HG03354 (cell line): Measurements from ENCODE around the gene FGGY.

Experiments
- ATAC-seq: cut with Tn5 transposase; IDR thresholded peaks from one replicate; pipeline ENCODE4 v1.9.1; 2021; ENCODE audit warnings: mild to moderate bottlenecking; ENCODE audit not compliant: unreplicated experiment, poor library complexity, severe bottlenecking

FGGY gene

DNA sequence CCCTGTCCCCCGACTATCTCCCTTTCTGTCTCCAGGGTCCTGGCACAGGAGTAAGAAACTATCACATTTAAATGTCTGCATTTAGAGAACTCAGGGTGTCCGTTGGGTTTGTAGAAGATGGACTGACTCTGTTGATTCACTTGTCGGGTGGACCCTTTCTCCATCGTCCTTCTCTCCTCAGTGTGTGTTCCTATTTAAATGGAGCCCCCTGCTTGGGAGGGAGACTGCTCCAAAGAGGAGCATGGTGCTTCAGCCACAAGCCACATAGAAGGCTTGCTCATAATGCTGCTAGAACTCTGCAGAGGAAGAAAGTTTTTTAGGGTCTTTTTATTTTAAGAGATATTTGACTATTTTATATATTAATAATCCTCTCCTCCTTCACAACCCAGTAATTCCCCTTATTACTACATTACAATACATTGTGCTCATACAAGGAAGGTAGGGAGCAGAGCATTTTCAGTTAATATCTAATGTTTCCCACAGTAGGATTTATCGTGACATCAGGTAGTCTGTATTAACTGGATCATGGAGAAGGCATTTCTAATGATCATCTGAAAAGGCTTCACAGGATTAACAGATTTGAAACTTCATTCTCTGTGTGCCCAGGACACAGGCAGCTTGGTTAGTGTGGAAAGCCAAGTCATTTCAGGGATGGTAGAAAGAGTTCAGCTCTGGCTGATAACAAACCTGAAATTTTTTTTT is 13.8 kb downstream of the FGGY start:
- ATAC-seq: no peak

DNA sequence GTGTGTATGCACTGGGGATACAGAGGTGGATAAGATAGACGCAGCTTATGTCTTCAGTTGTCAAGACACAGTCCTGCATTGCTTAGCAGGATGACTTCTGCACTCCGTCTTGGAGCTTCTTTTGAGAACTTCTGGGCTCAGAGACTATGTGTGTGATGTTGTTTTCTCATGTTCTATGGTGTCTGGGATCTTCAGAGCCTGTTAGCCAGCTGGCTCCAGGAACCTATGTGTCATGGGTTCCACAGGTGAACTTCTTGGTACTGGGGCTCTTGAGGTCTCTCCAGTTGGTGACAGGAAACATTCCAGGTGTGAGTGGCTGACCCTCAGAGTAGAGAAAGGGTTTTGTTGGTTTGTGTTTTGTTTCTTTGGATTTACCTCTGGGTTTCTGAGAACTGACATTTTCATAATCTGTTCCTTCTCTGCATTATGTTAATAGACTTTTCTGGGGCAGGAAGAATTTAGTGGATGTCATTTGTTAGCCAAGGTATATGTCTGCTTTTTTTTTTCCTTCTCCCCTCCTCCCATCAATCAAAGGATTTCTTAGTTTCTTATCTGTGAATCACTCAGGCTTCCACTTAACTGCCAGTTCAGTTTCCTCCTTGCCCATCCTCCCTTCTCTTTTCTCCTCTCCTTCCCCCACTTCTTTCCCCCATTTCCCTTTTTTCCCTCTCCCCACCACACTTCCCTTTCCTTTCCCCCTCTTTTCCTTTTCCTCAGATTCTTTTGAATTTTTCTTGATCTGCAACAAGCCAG is 18.1 kb downstream of the FGGY start:
- ATAC-seq: no peak

DNA sequence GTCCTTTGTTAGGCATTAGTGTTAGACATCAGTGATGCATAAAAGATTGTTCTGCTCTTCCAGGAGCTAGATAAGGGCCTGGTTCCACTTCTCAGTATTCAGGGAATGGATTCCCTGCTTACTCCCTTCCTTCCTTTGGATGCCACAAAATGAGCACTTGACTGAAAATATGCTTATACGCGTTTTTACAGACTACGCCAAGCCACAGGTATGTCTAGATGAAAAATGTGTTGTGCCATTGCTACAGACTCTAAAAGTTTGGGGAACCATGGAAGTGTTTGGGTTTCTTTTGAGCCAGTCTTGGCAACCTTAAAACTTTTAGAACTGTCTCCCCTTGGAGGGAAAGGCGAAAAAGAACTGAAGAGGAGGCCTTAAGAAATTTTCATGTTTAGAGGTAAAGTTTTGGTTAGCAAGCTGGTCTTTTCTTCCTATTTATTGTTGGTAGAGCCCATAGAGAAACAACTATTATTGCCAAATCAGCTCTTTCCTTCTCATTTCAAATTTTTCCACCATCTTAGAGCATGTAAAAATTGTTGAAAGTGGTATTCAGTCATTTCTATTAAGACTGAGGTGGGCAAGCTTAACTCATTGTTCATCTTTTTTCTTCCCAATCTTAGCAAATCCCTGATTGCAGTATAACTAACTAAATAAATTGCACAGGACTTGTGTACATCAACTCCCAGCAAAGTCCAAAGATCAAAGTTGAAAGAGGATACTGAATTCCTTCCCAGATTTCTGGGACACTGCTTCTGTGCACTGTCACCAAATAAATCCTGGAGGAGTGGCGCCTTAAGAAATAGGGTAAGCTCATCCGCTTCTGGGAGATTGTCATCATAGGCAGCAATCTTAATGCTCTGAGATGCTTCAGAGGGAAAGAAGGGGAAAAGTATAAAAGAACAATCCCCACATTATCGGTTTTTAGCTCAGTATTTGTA is 18.9 kb downstream of the FGGY start:
- ATAC-seq: no peak

DNA sequence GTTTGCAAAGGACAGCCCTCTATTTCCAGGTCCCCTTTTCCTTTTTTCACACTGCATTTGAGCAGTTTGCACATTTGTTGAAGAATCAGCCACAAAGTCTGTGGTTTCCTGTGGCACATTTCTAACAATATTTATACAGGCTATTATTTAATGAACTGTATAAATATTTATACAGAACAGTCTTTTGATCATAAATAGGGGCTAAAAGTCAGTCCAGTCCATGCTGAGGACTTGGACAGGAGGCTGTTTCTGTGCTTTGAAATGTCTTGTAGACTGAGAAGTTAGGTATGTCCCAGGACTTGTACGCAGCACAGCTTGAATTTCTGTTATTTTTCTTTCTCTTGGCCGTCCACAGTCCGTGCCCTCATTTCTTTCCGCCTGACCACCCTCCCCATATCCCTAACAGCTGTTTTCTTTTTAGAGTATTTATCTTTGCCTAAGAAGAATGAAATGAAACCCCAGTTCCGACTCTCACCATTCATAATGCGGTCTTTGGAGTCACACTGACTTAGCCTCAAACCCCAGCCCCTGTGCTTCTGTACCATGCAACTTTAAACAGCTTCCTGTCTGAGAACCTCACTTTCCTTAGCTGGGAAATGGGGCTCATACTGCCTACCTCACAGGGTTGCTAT is 19.7 kb downstream of the FGGY start:
- peak; percentile 78 for ATAC-seq

DNA sequence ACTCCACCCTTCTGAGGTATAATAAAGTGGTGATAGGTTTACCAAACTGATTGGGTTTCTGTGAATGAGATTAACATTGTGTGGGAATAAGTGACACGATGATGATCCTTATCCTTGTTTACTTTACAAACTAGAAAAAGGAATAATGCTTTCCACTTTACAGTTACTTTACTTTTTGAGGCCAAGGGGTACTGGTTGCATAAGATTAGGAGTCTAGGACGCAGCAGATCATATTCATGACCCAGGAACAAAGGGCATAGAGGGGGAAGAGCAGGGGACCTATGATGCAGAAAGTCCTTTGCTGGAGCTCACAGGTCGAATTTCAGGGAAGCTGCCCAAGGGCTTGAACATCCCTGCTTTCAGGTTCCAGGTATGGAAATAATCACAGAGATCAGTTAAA is 20.4 kb downstream of the FGGY start:
- no peak for ATAC-seq

DNA sequence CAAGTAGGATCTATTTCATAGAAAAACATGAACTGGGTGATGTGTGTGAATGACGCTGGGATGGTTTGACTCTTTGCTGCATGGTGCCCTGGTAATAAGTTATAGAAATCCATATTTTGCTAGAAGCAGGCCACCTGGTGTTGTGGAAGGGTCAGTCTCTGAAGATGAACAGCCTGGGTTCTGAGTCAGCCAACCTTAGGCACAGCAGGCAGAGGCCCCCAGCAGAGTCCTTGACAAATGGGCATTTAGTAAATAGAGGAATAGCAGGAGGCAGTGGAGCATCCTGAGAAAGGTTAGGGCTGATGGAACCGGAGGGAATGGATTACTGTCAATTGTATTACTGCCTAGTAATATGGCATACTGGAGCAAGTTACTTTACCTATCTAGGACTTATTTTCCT is 20.9 kb downstream of the FGGY start:
- ATAC-seq: no peak

DNA sequence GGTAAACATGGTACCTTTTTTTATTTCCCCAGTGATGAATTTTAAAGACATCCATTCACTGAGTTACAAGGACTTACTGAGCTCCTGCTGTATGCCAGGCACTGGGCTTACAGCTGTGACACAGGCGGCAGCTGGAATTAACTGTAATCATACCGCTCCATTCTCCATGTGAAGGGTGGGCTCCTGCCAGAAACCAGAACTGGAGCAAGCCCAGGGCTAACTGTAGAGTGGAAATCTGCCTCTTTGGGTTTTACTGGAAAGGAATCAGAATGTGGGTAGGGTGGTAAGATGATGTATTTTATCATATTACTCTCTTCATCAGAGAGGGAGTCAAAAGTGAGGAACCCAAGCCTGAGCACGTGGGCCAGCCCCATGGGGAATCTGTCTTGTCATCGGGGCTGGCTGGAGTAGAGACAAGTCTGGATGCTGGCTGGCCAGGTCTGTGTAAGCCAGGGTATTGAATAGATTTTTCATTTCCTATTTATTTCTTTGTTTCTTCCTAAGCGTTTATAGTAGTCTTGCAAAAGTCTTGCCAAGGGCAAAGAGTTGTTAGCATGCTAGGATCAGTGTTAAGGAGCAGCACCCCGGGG is 21.5 kb downstream of the FGGY start:
- no peak for ATAC-seq

DNA sequence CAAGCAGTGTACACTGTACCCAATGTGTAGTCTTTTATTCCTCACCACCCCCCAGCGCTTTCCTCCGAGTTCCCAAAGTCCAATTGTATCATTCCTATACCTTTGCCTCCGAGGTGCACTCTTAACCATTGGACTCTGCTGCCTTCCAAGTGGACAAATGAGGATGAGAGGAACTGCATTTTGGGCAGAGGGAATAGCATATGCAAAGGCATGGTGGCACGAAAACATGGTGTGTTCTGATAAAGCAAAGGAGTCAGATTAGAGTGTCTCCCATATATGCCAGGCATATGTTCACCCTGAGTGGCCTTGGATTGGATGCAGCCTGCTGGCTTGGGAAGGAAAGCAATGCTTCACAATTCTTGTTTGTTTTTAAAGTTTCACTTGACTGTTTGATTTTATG is 25.5 kb downstream of the FGGY start:
- ATAC-seq: no peak

DNA sequence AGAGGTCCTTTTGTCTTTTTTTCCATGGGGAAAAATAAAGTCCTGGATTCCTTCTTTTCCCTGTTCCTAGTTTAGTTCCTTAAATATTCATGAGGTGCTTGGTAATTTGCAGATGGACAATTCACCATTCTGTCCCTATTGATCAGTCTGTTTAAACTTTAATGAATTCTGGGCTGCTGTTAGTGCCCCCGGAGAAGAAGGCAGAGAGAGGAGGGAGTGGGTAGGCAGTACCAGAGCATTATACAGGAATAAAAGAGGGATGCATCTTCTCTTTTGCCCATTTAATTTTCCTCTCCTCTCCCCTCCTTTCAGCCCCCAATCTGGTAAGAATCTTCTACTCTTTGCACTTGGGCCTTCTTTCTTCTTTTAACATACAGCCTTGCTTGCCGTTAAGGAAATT is 25.9 kb downstream of the FGGY start:
- no peak for ATAC-seq

DNA sequence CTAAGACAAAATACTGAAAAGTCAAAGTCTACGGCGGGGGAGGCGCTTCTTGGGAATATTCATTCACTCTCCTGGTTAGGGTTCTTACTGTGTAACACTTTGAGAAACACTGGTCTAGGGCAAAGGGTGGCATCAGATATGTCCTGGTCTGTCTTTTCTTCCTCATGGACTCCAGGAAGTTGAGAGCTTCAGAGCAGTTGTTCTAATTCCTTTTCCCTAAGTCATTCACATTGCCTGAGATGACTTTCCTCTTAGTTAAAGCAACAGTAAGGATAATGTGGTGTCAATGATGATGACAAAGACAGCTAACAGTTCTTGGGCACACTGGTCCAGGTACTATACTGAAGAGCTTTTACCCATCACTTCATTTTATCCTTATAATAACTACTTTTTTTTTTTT is 27.0 kb downstream of the FGGY start:
- no peak for ATAC-seq

DNA sequence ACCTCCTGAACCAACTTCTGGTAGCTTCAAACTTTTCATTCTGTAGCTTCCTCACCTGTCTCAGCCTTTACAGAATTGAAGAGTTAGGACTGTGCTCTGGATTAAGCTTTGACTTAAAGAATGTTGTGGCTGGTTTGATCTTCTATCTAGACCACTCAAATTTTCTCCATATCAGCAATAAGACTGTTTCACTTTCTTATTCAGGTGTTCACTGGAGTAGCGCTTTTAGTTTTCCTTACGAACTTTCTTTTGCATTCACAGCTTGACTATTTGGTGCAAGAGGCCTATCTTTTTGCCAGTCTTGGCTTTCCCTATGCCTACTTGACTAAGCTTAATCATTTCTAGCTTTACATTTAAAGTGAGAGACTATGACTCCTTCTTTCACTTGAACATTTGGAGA is 31.5 kb downstream of the FGGY start:
- no peak for ATAC-seq

DNA sequence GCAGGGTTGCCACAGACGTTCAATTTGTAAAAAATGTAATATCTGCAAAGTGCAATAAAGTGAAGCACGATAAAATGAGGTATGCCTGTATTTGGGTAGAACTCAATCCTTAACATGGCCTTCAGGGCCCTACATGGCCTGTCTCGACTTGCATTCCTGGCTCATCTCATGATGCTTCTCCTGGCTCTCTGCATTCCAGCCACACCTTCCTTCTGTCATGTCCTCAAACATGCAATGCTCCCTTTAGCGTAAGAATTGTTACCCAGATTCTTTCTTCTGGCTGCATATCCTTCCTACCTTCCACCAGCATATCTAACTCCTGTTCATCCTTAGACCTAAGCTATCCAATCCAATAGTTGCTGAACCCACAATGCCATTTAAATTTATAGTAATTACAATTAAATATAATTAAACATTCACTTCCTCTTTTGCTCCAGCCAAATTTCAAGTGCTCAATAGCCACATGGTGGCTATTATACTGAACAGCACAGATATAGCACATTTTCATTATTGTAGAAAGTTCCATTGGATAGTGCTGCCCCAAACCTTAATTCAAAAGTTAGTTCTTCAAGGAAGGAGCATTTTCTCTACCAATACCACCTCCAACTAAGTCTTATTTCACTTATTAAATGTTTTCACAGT is 32.6 kb downstream of the FGGY start:
- ATAC-seq: no peak

DNA sequence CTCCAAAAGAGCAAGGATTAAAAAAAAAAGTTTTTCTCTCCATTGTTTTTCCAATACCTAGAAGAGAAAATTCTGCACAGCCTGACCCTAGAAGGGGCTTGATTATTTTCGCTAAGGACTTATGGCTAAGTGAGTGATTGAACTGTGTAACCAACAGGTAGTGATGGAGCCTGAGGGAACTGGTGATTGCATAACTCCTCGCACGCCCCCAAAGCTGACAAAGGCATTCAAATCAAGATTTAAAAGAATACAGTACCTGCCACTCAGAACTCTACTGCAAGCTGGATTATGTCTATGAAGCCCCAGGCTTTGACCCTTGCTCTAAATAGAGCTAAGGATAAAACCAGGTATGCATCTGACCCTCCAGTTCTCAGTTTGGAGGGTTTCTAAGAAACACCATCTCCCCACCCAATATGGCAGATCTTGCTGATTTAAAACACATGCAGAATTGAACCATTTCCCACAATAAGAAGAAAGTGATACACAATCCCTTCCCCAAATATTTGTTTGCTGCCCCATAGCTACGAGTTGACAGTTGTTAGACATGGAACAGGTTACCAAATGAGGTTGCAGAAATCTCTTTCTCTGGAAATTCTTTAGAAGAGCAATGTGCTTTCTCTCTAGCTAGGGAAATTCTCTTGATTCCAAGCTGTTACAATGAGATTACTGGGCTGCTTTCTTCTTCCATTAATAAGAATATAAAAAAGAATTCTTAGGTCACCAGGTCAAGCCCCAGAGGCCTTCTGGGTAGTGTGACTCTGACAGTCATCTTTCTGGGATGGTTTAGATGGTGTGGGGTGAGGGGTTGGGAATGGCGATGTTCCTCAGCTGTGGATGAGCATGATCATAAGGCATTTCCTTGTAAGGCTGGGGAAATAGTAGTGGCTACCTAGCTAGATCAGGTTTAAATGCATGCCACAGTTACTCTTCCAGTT is 35.1 kb downstream of the FGGY start:
- no peak for ATAC-seq

DNA sequence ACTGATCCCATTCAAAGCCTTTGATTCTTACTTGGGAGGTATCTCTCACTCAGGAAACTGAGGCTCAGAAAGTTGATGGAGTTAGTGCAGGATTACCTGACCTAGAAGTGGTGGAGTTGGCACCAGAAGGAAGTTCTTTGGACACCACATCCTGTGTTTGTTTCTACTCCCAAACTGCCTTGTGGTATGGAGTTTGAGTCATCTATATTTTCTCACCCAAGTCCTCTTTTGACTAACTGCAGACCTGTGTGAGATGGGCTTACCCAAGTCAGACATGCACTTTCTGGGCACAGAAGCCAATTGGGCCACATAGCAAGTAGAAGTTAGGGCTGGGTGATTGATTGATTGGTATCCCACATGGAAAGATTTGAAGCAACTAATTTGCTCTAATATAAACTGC is 36.1 kb downstream of the FGGY start:
- peak; percentile 60 for ATAC-seq

DNA sequence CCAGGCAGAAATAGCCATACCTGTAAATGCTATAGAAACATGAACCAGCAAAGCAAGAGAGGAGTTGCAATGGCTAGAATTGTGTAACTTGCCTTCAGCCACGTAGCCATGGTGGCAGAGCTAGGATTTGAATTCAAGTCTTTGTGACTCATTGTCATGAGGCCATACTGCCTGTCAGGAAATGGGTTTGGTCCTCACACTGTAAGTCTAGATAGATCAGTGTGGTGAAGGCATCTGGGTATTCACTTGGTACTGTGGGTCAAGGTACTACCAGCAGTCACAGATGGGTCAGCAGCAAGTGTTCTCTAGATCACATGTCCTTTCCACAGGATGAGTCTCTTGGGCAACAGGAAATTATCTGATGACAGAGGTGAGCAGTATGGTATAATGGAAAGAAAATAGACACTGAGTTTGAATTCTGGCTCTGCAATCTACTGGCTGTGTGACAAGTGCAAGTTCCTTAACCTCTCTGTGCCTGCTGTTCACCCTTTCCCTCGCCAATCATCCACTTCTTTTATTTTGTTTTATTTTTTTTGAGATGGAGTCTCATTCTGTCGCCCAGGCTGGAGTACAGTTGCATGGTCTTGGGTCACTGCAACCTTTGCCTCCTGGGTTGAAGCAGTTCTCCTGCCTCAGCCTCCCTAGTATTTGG is 36.9 kb downstream of the FGGY start:
- ATAC-seq: no peak

DNA sequence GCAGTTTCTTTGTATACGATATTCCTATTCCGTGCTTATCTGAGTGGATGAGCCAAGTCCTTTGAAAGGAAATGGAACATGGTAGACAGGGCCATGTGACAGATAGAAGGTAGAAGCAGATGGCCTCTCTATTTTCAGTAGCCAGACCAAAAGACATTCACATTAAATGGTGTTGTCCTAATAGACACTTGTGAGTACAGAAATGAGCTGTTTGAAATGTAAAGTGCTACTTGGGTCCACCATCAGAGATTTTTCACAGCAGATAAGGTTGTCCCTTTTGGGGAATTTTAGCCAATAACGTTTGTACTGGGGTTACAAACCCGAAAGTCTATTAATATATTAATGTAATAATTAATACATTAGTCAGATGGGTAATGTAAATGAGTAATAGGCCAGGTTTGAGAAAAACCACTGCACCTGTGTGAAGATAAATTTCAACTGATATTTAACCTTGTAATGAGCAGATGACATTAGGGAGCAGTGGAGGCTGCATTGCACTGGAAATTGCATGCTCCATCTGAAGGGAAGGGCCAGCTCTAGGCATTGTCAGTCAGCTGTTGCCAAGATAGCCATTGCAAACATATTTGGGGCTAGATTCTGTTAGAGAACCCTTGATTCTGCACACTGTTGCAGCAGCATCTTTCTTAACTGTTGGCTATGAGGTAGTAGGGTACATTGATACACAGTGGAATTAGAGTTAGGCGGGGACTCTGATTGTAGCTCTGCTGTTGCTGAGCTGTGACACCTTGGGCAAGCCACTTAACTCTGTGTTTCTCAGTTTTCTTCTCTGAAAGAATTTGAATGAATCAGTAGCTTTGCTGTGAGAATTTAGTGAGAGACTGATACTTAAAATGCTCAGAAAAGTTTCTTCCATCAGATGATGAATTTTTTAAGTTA is 43.8 kb downstream of the FGGY start:
- ATAC-seq: peak; percentile 77
